ENCODE data around the gene SREBF1.

SREBF1 gene

DNA sequence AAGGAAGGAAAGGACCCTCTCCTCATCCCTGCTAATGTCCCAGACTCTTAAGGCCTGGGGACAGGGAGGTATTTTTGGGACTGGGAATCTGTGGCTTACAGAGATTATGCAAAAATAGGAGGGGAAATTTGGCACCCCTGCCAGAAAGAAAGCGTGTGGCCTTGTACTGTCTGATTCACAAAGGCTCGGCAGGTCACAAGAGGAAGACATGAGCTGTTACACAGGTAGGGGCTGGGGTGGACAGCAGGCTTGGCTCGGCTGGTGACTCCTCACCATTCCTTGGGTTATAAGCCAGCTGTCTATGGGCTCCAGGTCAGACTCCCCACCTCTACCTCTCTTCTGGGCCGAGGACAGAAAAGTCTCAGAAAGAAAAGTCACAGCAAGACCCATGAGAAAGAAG, 20.7 kb upstream of the SREBF1 start:
- DNase-seq = no peak

DNA sequence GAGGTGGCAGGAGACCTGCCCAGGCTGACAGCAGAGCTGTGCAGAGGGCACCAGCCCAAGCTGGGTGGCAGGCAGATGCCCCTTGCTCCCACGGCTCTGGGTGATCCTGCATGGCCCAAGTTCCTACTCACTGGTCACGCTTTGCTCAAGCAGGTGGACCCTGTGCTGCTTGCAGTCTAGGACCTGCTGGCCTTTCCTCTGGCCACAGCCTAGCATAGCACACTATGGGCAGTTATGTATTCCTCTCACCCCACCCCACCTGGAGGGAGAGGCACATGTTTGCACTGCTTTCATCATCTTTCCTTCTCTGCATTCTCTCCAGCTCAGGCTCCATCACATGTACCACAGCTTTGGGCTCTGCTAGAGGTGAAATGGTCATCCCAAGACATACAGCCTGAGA, 19.6 kb upstream of the SREBF1 start:
- DNase-seq = no peak

DNA sequence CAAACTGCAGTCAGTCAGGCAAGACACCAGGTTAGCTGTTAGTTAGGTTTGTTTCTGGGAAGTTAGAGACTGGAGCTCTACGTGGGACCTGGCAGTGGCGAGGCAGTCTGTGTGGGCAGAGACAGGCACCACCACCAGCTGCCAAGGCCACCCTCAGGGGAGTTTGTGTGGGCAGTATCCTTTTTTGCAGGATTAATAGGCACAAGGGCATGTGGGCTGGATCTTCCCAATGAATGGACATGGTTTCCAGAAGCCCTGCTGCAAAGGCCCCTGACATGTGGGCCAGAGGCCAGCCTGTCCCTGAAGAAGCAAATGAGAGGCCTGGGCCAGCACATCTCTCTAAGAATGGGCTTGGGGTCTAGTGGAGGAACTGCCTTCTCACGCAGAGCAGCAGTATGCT, 19.2 kb upstream of the SREBF1 start:
- DNase-seq = no peak

- no peak for DNase-seq
Observed at GRCh38 chr17:17853811-17854447, 17.1 kb upstream of the SREBF1 start.

- DNase-seq = no peak
Observed at GRCh38 chr17:17852930-17853329, 16.1 kb upstream of the SREBF1 start.

- DNase-seq = no peak
Observed at GRCh38 chr17:17851103-17852002, 14.6 kb upstream of the SREBF1 start.

- DNase-seq = peak; percentile 49
Observed at GRCh38 chr17:17849845-17850373, 13.1 kb upstream of the SREBF1 start.

GRCh38 chr17:17849147-17849820, 12.5 kb upstream of the SREBF1 start:
- peak; percentile 66 for DNase-seq

- DNase-seq = no peak
Observed at GRCh38 chr17:17848311-17849082, 11.7 kb upstream of the SREBF1 start.

- no peak for DNase-seq
Observed at GRCh38 chr17:17847726-17848125, 10.9 kb upstream of the SREBF1 start.

DNA sequence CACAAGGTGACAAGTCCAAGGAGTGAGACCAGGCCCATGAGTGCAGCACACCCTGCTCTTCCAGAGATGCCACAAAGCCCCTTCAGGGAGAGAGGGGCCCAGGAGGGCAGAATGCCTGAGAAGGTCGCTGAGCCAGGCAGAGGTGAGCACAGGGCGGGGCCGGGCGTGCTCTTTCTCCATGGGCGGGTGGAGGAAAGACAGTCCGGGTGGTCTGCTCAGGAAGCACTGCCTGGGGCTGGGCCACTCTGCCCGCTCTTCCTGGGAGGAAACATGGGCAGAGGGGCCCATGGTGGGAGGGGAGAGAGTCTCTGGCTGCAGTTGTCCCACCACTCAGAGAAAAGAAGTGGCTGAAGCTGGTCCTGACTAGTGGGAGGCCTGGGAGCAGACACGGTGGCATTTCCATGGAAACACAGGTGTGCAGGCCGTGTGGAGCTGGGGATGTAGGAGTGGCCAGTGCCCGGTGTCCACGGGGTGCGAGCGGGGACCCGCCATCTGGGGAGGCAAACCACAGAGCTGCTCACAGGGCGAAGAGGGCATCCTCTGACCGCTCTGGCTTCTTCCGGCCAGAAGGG, 10.4 kb upstream of the SREBF1 start:
- DNase-seq = no peak

DNA sequence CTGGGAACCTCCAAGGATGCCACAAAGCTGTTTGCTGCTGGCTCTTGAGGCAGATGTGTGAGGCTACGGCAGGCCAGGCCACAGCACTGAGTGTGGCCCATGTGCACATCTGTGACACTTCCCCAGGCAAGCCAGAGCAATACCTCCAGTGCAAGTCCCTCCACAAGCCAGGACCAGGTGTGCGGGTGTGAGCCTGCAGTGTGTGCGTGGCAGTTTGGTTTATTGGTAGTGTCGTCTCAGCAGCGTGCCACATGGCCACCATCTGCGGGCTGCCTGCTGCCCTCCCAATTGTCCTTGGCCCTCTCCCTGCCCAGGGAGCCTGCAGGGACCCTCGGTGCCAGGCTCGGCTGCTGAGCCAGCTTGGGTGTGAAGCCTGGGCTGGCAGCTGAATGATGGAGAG, 9.9 kb upstream of the SREBF1 start:
- no peak for DNase-seq

- DNase-seq = no peak
Observed at GRCh38 chr17:17846003-17846402, 9.2 kb upstream of the SREBF1 start.

- DNase-seq = no peak
Observed at GRCh38 chr17:17845046-17845775, 8.4 kb upstream of the SREBF1 start.

- DNase-seq = no peak
Observed at GRCh38 chr17:17844500-17844899, 7.7 kb upstream of the SREBF1 start.

- no peak for DNase-seq
Observed at GRCh38 chr17:17844079-17844478, 7.3 kb upstream of the SREBF1 start.

GRCh38 chr17:17843096-17843495, 6.3 kb upstream of the SREBF1 start:
- DNase-seq = no peak

GRCh38 chr17:17842111-17842876, 5.5 kb upstream of the SREBF1 start:
- DNase-seq = no peak

DNA sequence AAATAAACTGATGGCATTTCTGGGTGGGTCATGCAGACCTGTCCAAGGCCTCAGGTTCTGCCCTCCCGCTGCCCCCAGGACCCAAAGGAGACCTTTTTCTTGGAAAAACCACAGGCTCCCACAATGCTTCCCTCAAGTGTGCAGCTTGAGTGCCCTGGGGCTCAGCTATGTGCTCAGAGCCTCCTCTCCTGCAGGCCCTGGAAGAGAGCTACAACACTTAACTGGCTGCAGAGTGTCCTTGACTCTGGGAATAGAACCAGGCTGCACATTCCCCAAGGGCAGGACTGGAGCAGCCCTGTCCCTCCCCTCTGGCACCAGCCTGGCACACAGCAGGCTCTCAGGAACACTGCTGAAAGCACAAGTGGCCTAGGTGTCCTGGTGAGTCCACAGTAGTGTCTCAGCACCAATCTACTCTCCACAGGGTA, 4.8 kb upstream of the SREBF1 start:
- no peak for DNase-seq

- DNase-seq = no peak
Observed at GRCh38 chr17:17840751-17841591, 4.2 kb upstream of the SREBF1 start.
